Transverse colon (tissue), 4 donors: ENCODE measurements around the gene COL20A1.

Experiments
- CTCF ChIP-seq, 5 experiments: fragments of 200-600 bp in 3 of 5; fragments of 450-650 bp in 2 of 5; sonication (generic) in 3 of 5; IDR thresholded peaks; 1 replicate in 2 of 5; 2 replicates in 3 of 5; pipeline ENCODE4 v1.5.1; 2016 to 2017; ENCODE audit warnings: antibody characterized with exemption in 5 of 5, inconsistent platforms in 3 of 5, mild to moderate bottlenecking in 2 of 5, moderate library complexity in 1 of 5
- EP300 ChIP-seq: sonication (generic); formaldehyde crosslinking; IDR thresholded peaks from one replicate; pipeline ENCODE4 v1.6.1; 2017; ENCODE audit warnings: antibody characterized with exemption, low read depth
- POLR2AphosphoS5 ChIP-seq, 3 donors: sonication (generic); formaldehyde crosslinking; IDR thresholded peaks; one replicate each; pipeline ENCODE4 v1.6.1; 2016; ENCODE audit warnings: antibody characterized with exemption in 3 of 3

DNA sequence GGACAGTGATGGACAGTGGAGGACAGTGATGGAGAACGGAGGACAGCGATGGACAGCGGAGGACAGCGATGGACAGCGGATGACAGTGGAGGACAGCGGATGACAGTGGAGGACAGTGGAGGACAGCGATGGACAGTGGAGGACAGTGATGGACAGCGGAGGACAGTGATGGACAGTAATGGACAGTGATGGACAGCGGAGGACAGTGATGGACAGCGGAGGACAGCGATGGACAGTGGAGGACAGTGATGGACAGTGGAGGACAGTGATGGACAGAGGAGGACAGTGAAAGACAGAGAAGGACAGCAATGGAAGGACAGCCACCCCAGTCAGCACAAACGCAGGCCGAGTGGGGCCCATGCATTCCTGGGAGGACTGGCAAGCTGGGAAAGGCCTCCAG is 35.4 kb upstream of the COL20A1 start:
- no peak for TF ChIP-seq EP300
- no peak for TF ChIP-seq POLR2AphosphoS5 (IDR thresholded peaks at IDR 0.05)
- TF ChIP-seq CTCF (IDR thresholded peaks at IDR 0.05), result no peak
